HepG2 (cell line): Measurements from ENCODE around the gene GAGE10.

Source experiments
- BCL6 ChIP-seq: IDR thresholded peaks from 2 replicates; pipeline ENCODE4 v1.6.1; 2016; ENCODE audit warnings: missing genetic modification reagents, missing compliant biosample characterization
- BRCA1 ChIP-seq: sonication (generic); formaldehyde crosslinking; IDR thresholded peaks from 2 replicates; pipeline ENCODE4 v1.4.0; 2020; ENCODE audit warnings: missing genetic modification reagents
- ELF1 ChIP-seq: sonication (generic); formaldehyde crosslinking; IDR thresholded peaks from 2 replicates; pipeline ENCODE4 v1.4.0; 2020; ENCODE audit warnings: missing genetic modification reagents
- JUND ChIP-seq: sonication (generic); formaldehyde crosslinking; IDR thresholded peaks from 2 replicates; pipeline ENCODE4 v1.8.0; 2022; ENCODE audit warnings: mild to moderate bottlenecking, missing genetic modification reagents
- MTA3 ChIP-seq: sonication (generic); formaldehyde crosslinking; IDR thresholded peaks from 2 replicates; pipeline ENCODE4 v1.4.0; 2020; ENCODE audit warnings: missing genetic modification reagents
- MXD4 ChIP-seq: IDR thresholded peaks from 2 replicates; pipeline ENCODE4 v1.6.1; 2016; ENCODE audit warnings: mild to moderate bottlenecking, missing biosample characterization, missing genetic modification reagents
- POLR2A ChIP-seq, 2 experiments: IDR thresholded peaks; 2 replicates each; pipeline ENCODE4 v1.6.1; 2011; ENCODE audit warnings: low read depth in 2 of 2, low read length in 2 of 2, mild to moderate bottlenecking in 1 of 2, moderate library complexity in 1 of 2; ENCODE audit not compliant: insufficient read depth in 1 of 2
- TCF12 ChIP-seq, 2 experiments: fragments of 450-650 bp in 1 of 2; sonication (generic) in 1 of 2; formaldehyde crosslinking in 1 of 2; IDR thresholded peaks; 2 replicates each; pipeline versions ENCODE4 v1.6.1 to v1.8.0; 2017 to 2022; ENCODE audit warnings: antibody characterized with exemption in 1 of 2, mild to moderate bottlenecking in 1 of 2, missing genetic modification reagents in 1 of 2, moderate library complexity in 1 of 2
- WIZ ChIP-seq: sonication (generic); formaldehyde crosslinking; IDR thresholded peaks from 2 replicates; pipeline ENCODE4 v1.5.1; 2020; ENCODE audit warnings: mild to moderate bottlenecking, missing genetic modification reagents
- ZFP36L1 ChIP-seq: sonication (generic); formaldehyde crosslinking; IDR thresholded peaks from 2 replicates; pipeline ENCODE4 v1.8.0; 2022; ENCODE audit warnings: mild to moderate bottlenecking, missing genetic modification reagents, moderate library complexity
- ZNF468 ChIP-seq: sonication (generic); formaldehyde crosslinking; IDR thresholded peaks from 2 replicates; pipeline ENCODE4 v1.8.0; 2022; ENCODE audit warnings: mild to moderate bottlenecking, moderate library complexity, missing genetic modification reagents
- ZNF574 ChIP-seq: sonication (generic); formaldehyde crosslinking; IDR thresholded peaks from 2 replicates; pipeline ENCODE4 v1.4.0; 2020; ENCODE audit warnings: missing genetic modification reagents

GRCh38 chrX:49272421-49272820 lies 31.0 kb upstream of the GAGE10 start:
- TF ChIP-seq ZFP36L1 (CRISPR knock-in tag) (no peak), ZNF574 (no peak), MXD4 (no peak), ZNF468 (CRISPR knock-in tag) (no peak), MTA3 (CRISPR knock-in tag) (no peak), JUND (CRISPR knock-in tag) (no peak), TCF12 (IDR thresholded peaks at IDR 0.05) (no peak), TCF12 (CRISPR knock-in tag; IDR thresholded peaks at IDR 0.05) (no peak), WIZ (CRISPR knock-in tag) (no peak), BCL6 (no peak), BRCA1 (CRISPR knock-in tag) (no peak), POLR2A (IDR thresholded peaks at IDR 0.05; ENCODE audit: insufficient read depth in 1 of 2, low read depth in 2 of 2, low read length in 2 of 2) (no peak), ELF1 (CRISPR knock-in tag) (no peak)
